Thymus (tissue), 11 donors: ENCODE results near the gene GGPS1. TPM values are rescaled to one million over a fixed set of nuclear protein-coding genes. Genes with fewer than 3 reads are reported as not detected.

Experiments used
- DNase-seq, 9 donors: peaks; one replicate each; pipeline ENCODE4 v3.0.0-alpha.2; 2013; ENCODE audit warnings: low spot score in 9 of 9, low read depth in 6 of 9, missing footprints in 1 of 9
- H3K27ac ChIP-seq, 2 donors: one replicate each; pipeline ENCODE4 v1.5.1; 2013; ENCODE audit warnings: control low read depth in 1 of 2, low read depth in 1 of 2, low read length in 1 of 2, mild to moderate bottlenecking in 1 of 2, moderate library complexity in 1 of 2
- H3K27me3 ChIP-seq, 2 donors: one replicate each; pipeline ENCODE4 v1.5.1; 2013; ENCODE audit warnings: low read length in 1 of 2; ENCODE audit not compliant: control insufficient read depth in 2 of 2, insufficient read depth in 1 of 2
- H3K36me3 ChIP-seq, 2 donors: one replicate each; pipeline ENCODE4 v1.5.1; 2013; ENCODE audit warnings: low read length in 1 of 2, mild to moderate bottlenecking in 1 of 2, moderate library complexity in 1 of 2; ENCODE audit not compliant: control insufficient read depth in 2 of 2, insufficient read depth in 2 of 2
- H3K4me1 ChIP-seq, 2 donors: one replicate each; pipeline ENCODE4 v1.5.1; 2013; ENCODE audit warnings: low read length in 2 of 2; ENCODE audit not compliant: control insufficient read depth in 2 of 2, insufficient read depth in 2 of 2
- H3K4me3 ChIP-seq, 2 donors: one replicate each; pipeline ENCODE4 v1.5.1; 2013; ENCODE audit warnings: low read length in 2 of 2, control low read depth in 1 of 2, mild to moderate bottlenecking in 1 of 2
- H3K9me3 ChIP-seq, 2 donors: one replicate each; pipeline ENCODE4 v1.5.1; 2013; ENCODE audit warnings: low read length in 1 of 2, mild to moderate bottlenecking in 1 of 2; ENCODE audit not compliant: control insufficient read depth in 2 of 2, insufficient read depth in 1 of 2
- WGBS: extraction: QIAGEN DNeasy Blood & Tissue Kit; methylation state at CpG from one replicate; pipeline ENCODE4 v1.1.7; 2013; 5-methylcytosine and 5-hydroxymethylcytosine counted together
- polyA plus RNA-seq: library from polyadenylated mRNA; stranded (reverse); fragments of 200-250 nt; gene quantifications from one replicate; pipeline ENCODE4 v1.2.3, GENCODE V29; 2013
- total RNA-seq: library from RNA; stranded (reverse); fragments of 120-200 nt; gene quantifications from one replicate; pipeline ENCODE4 v1.2.4, GENCODE V29; 2013
- donor health status: healthy.

GGPS1 gene
- total and polyA plus RNA-seq, 2 donors = 29.8 to 44.1 TPM

GRCh38 chr1:235287208-235287882 lies 41.0 kb upstream of the GGPS1 start:
- Histone ChIP-seq H3K27ac (no peak overlapping the region), H3K36me3 (peaks cover 0 to 3% of the 10 kb centered on the region in 2 donors), H3K27me3 (no peaks in the 10 kb centered on the region), H3K4me1 (peaks cover 7 to 13% of the 10 kb centered on the region in 2 donors), H3K9me3 (no peaks in the 10 kb centered on the region), H3K4me3 (no peak overlapping the region)
- DNase-seq = no peak
- WGBS = 95% methylated on average over 4 of the region's 4 CpGs

GRCh38 chr1:235289859-235290739 lies 38.3 kb upstream of the GGPS1 start:
- peaks cover 0 to 3% of the 10 kb centered on the region in 2 donors for H3K36me3 ChIP-seq
- peaks cover 7 to 13% of the 10 kb centered on the region in 2 donors for H3K4me1 ChIP-seq
- H3K4me3 ChIP-seq = no peak overlapping the region
- no peak for DNase-seq
- H3K27me3 ChIP-seq = no peaks in the 10 kb centered on the region
- H3K9me3 ChIP-seq = no peaks in the 10 kb centered on the region
- 94% methylated on average over 12 of the region's 12 CpGs for WGBS
- H3K27ac ChIP-seq = no peak overlapping the region

GRCh38 chr1:235290740-235291502 lies 37.4 kb upstream of the GGPS1 start:
- H3K4me1 ChIP-seq = peaks cover 9 to 15% of the 10 kb centered on the region in 2 donors
- DNase-seq = no peak

GRCh38 chr1:235291599-235292091 lies 36.7 kb upstream of the GGPS1 start:
- Histone ChIP-seq H3K4me3 (no peak overlapping the region), H3K36me3 (peaks cover 0 to 1% of the 10 kb centered on the region in 2 donors), H3K9me3 (peaks cover 0 to 10% of the 10 kb centered on the region in 2 donors), H3K4me1 (peaks cover 10 to 13% of the 10 kb centered on the region in 2 donors), H3K27me3 (no peaks in the 10 kb centered on the region), H3K27ac (no peak overlapping the region)
- no peak for DNase-seq
- 86% methylated on average over 6 of the region's 6 CpGs for WGBS

More at GRCh38 chr1:235290740-235291502, 37.4 kb upstream of the GGPS1 start:
- 91% methylated on average over 12 of the region's 12 CpGs for WGBS
- Histone ChIP-seq H3K27ac (no peak overlapping the region), H3K9me3 (peaks cover 0 to 3% of the 10 kb centered on the region in 2 donors), H3K27me3 (no peaks in the 10 kb centered on the region), H3K4me3 (no peak overlapping the region), H3K36me3 (peaks cover 0 to 3% of the 10 kb centered on the region in 2 donors)

GRCh38 chr1:235292790-235293189 lies 35.6 kb upstream of the GGPS1 start:
- WGBS = 97% methylated on average over 4 of the region's 4 CpGs
- H3K27me3 ChIP-seq = no peaks in the 10 kb centered on the region
- peaks cover 10 to 13% of the 10 kb centered on the region in 2 donors for H3K4me1 ChIP-seq
- no peak overlapping the region for H3K4me3 ChIP-seq
- H3K36me3 ChIP-seq = no peaks in the 10 kb centered on the region
- DNase-seq = no peak
- H3K9me3 ChIP-seq = peaks cover 0 to 13% of the 10 kb centered on the region in 2 donors
- H3K27ac ChIP-seq = no peak overlapping the region

- H3K27ac ChIP-seq = no peak overlapping the region
- peaks cover 10 to 15% of the 10 kb centered on the region in 2 donors for H3K4me1 ChIP-seq
- H3K4me3 ChIP-seq = no peak overlapping the region
- no peaks in the 10 kb centered on the region for H3K27me3 ChIP-seq
- no peaks in the 10 kb centered on the region for H3K36me3 ChIP-seq
- no peak for DNase-seq
- H3K9me3 ChIP-seq = peaks cover 0 to 13% of the 10 kb centered on the region in 2 donors
These were observed 34.9 kb upstream of the GGPS1 start for GRCh38 chr1:235293322-235293942.

- no peak for DNase-seq
- Histone ChIP-seq H3K9me3 (peaks cover 0 to 13% of the 10 kb centered on the region in 2 donors), H3K4me1 (peaks cover 14 to 22% of the 10 kb centered on the region in 2 donors), H3K4me3 (no peak overlapping the region), H3K27me3 (no peaks in the 10 kb centered on the region), H3K36me3 (no peaks in the 10 kb centered on the region), H3K27ac (no peak overlapping the region)
- 95% methylated on average over 5 of the region's 5 CpGs for WGBS
These were observed 32.4 kb upstream of the GGPS1 start for GRCh38 chr1:235295902-235296350.

- Histone ChIP-seq H3K36me3 (no peaks in the 10 kb centered on the region), H3K27ac (peak overlapping the region in 1 of 2 donors; percentile 30), H3K9me3 (peaks cover 0 to 13% of the 10 kb centered on the region in 2 donors), H3K4me1 (peaks cover 12 to 19% of the 10 kb centered on the region in 2 donors), H3K27me3 (no peaks in the 10 kb centered on the region), H3K4me3 (no peak overlapping the region)
- 97% methylated on average over 1 of the region's 1 CpG for WGBS
- no peak for DNase-seq
These were observed 31.6 kb upstream of the GGPS1 start for GRCh38 chr1:235296729-235297128.
